Fibroblast of lung (primary cell): ENCODE measurements around the gene KLRF2. TPM values are rescaled to one million over a fixed set of nuclear protein-coding genes. Genes with fewer than 3 reads are reported as not detected.

ENCODE experiments used
- DNase-seq, 2 donors: peaks; one replicate each; pipeline versions ENCODE4 v3.0.0 to v3.0.0-alpha.2; 2010; ENCODE audit warnings: low read depth in 2 of 2
- H2AFZ ChIP-seq: 2 replicates; pipeline ENCODE4 v1.5.1; 2012; ENCODE audit warnings: low read length, control low read depth, inconsistent platforms
- H3K27ac ChIP-seq: 2 replicates; pipeline ENCODE4 v1.5.1; 2011; ENCODE audit warnings: low read length, control low read depth; ENCODE audit not compliant: insufficient read depth
- H3K27me3 ChIP-seq: 2 replicates; pipeline ENCODE4 v1.5.1; 2011; ENCODE audit warnings: mild to moderate bottlenecking, low read length; ENCODE audit not compliant: control insufficient read depth, insufficient read depth
- H3K36me3 ChIP-seq: 2 replicates; pipeline ENCODE4 v1.5.1; 2011; ENCODE audit warnings: low read length; ENCODE audit not compliant: control insufficient read depth, insufficient read depth
- H3K4me1 ChIP-seq: 2 replicates; pipeline ENCODE4 v1.5.1; 2011; ENCODE audit warnings: low read length; ENCODE audit not compliant: control insufficient read depth, insufficient read depth; ENCODE audit errors: extremely low read depth
- H3K4me2 ChIP-seq: 2 replicates; pipeline ENCODE4 v1.5.1; 2011; ENCODE audit warnings: low read length, control low read depth; ENCODE audit not compliant: insufficient read depth; ENCODE audit errors: extremely low read depth
- H3K4me3 ChIP-seq, 4 experiments: fragments of 200-600 bp in 1 of 4; sonication (generic) in 1 of 4; replicated peaks in 1 of 4; 2 replicates each; pipeline ENCODE4 v1.5.1; 2011 to 2016; ENCODE audit warnings: low read length in 4 of 4, low read depth in 3 of 4, mild to moderate bottlenecking in 3 of 4, control low read depth in 2 of 4, inconsistent platforms in 1 of 4, mixed read lengths in 1 of 4; ENCODE audit not compliant: insufficient read depth in 1 of 4; ENCODE audit errors: control extremely low read depth in 1 of 4
- H3K79me2 ChIP-seq: 2 replicates; pipeline ENCODE4 v1.5.1; 2012; ENCODE audit warnings: mild to moderate bottlenecking, low read length, inconsistent platforms; ENCODE audit not compliant: control insufficient read depth, insufficient read depth
- H3K9ac ChIP-seq: 2 replicates; pipeline ENCODE4 v1.5.1; 2011; ENCODE audit warnings: mild to moderate bottlenecking, low read length, control low read depth; ENCODE audit not compliant: insufficient read depth
- H3K9me3 ChIP-seq: 2 replicates; pipeline ENCODE4 v1.5.1; 2012; ENCODE audit warnings: low read depth, low read length; ENCODE audit not compliant: control insufficient read depth, insufficient read depth
- H4K20me1 ChIP-seq: 2 replicates; pipeline ENCODE4 v1.5.1; 2011; ENCODE audit warnings: low read length; ENCODE audit not compliant: control insufficient read depth, insufficient read depth; ENCODE audit errors: extremely low read depth
- CTCF ChIP-seq, 2 donors: IDR thresholded peaks in 1 of 2; conservative IDR thresholded peaks in 1 of 2; 1 replicate in 1 of 2; 2 replicates in 1 of 2; pipeline ENCODE4 v1.5.1; 2011 to 2012; ENCODE audit warnings: low read length in 2 of 2, control low read depth in 1 of 2, inconsistent platforms in 1 of 2, low read depth in 1 of 2, mild to moderate bottlenecking in 1 of 2
- EZH2 ChIP-seq: IDR thresholded peaks from 2 replicates; pipeline ENCODE4 v1.5.1; 2012; ENCODE audit warnings: low read length, control low read depth, mild to moderate bottlenecking; ENCODE audit errors: missing control alignments
- polyA plus RNA-seq, 2 donors: library from polyadenylated mRNA; depleted of rRNA in 1 of 2; stranded (reverse) in 1 of 2; unstranded in 1 of 2; fragments of >200 nt; gene quantifications; 2 replicates each; pipeline ENCODE4 v1.2.1, GENCODE V29; 2011 to 2012; ENCODE audit warnings: missing spikeins in 1 of 2
- total RNA-seq: library from RNA; depleted of rRNA; stranded (reverse); fragments of >200 nt; gene quantifications from 2 replicates; pipeline ENCODE4 v1.2.1, GENCODE V29; 2014

The KLRF2 gene
- total and polyA plus RNA-seq, 2 donors (not counting 1 experiment from before 2014, with no cell fraction given) = not detected

- Histone ChIP-seq H3K9ac (no peak overlapping the region), H4K20me1 (no peaks in the 10 kb centered on the region), H3K4me2 (no peak overlapping the region), H2AFZ (no peak overlapping the region), H3K4me3 (no peak overlapping the region), H3K36me3 (no peaks in the 10 kb centered on the region), H3K4me1 (no peaks in the 10 kb centered on the region), H3K79me2 (no peaks in the 10 kb centered on the region), H3K27ac (no peak overlapping the region), H3K27me3 (no peaks in the 10 kb centered on the region), H3K9me3 (no peaks in the 10 kb centered on the region)
- no peak for DNase-seq
- TF ChIP-seq CTCF (conservative IDR thresholded peaks at IDR 0.05 in 1 of 2, IDR thresholded peaks at IDR 0.05 in 1 of 2; ENCODE audit: low read depth in 1 of 2, low read length in 2 of 2) = no peak
- TF ChIP-seq EZH2 = no peak
Observed at GRCh38 chr12:9856151-9856550, 25.1 kb upstream of the KLRF2 start.

GRCh38 chr12:9856894-9857293 is 24.4 kb upstream of the KLRF2 start:
- H3K27ac ChIP-seq = no peak overlapping the region
- no peaks in the 10 kb centered on the region for H3K36me3 ChIP-seq
- no peak overlapping the region for H3K4me3 ChIP-seq
- no peaks in the 10 kb centered on the region for H4K20me1 ChIP-seq
- H3K9me3 ChIP-seq = no peaks in the 10 kb centered on the region
- no peak for DNase-seq
- H3K4me1 ChIP-seq = no peaks in the 10 kb centered on the region
- no peak for TF ChIP-seq CTCF (conservative IDR thresholded peaks at IDR 0.05 in 1 of 2, IDR thresholded peaks at IDR 0.05 in 1 of 2; ENCODE audit: low read depth in 1 of 2, low read length in 2 of 2)
- no peak for TF ChIP-seq EZH2
- H3K9ac ChIP-seq = no peak overlapping the region
- no peak overlapping the region for H2AFZ ChIP-seq
- H3K4me2 ChIP-seq = no peak overlapping the region
- H3K27me3 ChIP-seq = no peaks in the 10 kb centered on the region
- H3K79me2 ChIP-seq = no peaks in the 10 kb centered on the region

- no peak for DNase-seq
- Histone ChIP-seq H3K27me3 (no peaks in the 10 kb centered on the region), H3K4me3 (no peak overlapping the region), H4K20me1 (no peaks in the 10 kb centered on the region), H3K27ac (no peak overlapping the region), H3K9me3 (no peaks in the 10 kb centered on the region), H2AFZ (no peak overlapping the region), H3K4me2 (no peak overlapping the region), H3K4me1 (no peaks in the 10 kb centered on the region), H3K79me2 (no peaks in the 10 kb centered on the region), H3K36me3 (no peaks in the 10 kb centered on the region), H3K9ac (no peak overlapping the region)
- TF ChIP-seq CTCF (conservative IDR thresholded peaks at IDR 0.05 in 1 of 2, IDR thresholded peaks at IDR 0.05 in 1 of 2; ENCODE audit: low read depth in 1 of 2, low read length in 2 of 2) (no peak), EZH2 (no peak)
Observed at GRCh38 chr12:9858135-9858534, 23.2 kb upstream of the KLRF2 start.
